Esophagus squamous epithelium (tissue), 4 donors: ENCODE results near the gene KIF26B.

Experiments
- POLR2A ChIP-seq, 4 donors: fragments of 450-650 bp; IDR thresholded peaks; one replicate each; pipeline ENCODE4 v1.6.1; 2017; ENCODE audit warnings: antibody characterized with exemption in 4 of 4, mild to moderate bottlenecking in 4 of 4, moderate library complexity in 3 of 4
- TF ChIP-seq, protein P1 (sequence below), 6 experiments: fragments of 450-650 bp in 4 of 6; fragments of 200-600 bp in 2 of 6; sonication (generic) in 2 of 6; IDR thresholded peaks; one replicate each; pipeline ENCODE4 v1.5.1; 2016 to 2019; ENCODE audit warnings: antibody characterized with exemption in 6 of 6, mild to moderate bottlenecking in 4 of 6, moderate library complexity in 4 of 6

DNA sequence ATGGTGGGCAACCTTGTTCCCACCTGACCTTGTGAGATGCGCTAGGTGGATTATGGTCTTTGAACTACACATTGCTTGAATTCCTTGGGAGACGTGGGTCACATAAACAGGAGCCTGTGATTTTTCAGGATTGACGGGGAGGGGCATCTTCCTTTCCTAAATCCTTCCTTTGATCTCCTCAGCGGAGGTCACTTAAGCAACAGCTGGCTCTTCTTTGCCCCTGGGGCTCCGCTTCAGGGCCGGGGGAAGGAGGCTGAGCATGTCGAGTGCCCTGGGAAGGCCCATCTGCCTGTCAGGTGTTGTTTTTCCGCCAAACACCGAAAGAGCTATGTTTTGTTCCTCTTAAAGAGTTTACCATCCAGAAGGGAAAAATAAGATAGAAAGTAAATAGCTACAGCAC lies 40.6 kb downstream of the KIF26B start:
- TF ChIP-seq, protein P1, sequence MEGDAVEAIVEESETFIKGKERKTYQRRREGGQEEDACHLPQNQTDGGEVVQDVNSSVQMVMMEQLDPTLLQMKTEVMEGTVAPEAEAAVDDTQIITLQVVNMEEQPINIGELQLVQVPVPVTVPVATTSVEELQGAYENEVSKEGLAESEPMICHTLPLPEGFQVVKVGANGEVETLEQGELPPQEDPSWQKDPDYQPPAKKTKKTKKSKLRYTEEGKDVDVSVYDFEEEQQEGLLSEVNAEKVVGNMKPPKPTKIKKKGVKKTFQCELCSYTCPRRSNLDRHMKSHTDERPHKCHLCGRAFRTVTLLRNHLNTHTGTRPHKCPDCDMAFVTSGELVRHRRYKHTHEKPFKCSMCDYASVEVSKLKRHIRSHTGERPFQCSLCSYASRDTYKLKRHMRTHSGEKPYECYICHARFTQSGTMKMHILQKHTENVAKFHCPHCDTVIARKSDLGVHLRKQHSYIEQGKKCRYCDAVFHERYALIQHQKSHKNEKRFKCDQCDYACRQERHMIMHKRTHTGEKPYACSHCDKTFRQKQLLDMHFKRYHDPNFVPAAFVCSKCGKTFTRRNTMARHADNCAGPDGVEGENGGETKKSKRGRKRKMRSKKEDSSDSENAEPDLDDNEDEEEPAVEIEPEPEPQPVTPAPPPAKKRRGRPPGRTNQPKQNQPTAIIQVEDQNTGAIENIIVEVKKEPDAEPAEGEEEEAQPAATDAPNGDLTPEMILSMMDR (IDR thresholded peaks at IDR 0.05) = no peak
- TF ChIP-seq POLR2A (IDR thresholded peaks at IDR 0.05) = no peak
